ENCODE measurements around the gene CAB39L. TPM values are rescaled to one million over a fixed set of nuclear protein-coding genes. Genes with fewer than 3 reads are reported as not detected.

Gene CAB39L
- total RNA-seq, 2 experiments from 2014 or later: 9.6 to 28.6 TPM

DNA sequence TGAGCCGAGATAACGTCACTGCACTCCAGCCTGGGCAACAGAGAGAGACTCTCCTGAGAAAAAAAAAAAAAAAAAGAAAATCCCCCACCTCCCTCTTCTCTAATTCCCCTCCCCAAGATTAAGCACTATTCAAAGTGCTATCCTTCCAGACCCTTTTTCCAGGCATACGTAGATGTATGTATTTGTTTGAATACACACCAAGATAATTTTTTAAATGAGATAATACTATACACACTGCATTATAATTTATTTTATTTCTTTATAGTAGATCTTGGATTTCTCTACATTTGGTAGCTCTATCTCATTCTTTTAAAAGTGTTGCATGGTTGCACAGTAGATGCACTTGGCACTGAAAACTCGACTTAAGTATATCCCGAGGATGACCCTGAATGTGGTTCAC lies 32.5 kb downstream of the CAB39L start:
- intact Hi-C loops (cut with micrococcal nuclease; ENCODE audit: unreplicated experiment): no loop called here
- POLR2A ChIA-PET: interaction anchor here (0.6 to 1.4 kb wide), 5 partner anchors 8 to 1123 kb away, joined by 3 to 5 read pairs (median 3); no protein-coding TSS in a partner anchor

DNA sequence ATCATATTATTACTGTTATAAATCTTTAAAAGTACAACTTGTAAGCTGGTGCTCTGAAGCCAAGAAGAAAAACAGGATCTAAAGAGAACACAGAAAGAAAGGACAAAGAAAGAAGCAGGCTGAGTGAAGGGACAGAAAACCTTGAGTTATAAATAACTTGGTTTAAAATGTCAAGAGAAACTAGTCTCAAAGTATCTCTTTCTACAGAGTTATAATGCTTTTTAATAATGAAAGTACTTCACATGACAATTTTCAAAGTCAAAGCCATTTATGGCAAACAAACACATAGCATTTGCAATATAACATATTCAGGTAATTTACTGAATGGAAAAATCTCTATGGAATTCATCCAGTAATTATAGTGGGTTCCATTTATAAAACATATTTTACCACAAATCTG lies 33.4 kb downstream of the CAB39L start:
- H3K79me2 ChIP-seq (ENCODE audit: insufficient read depth, low read depth, low read length): no peaks in the 10 kb centered on the region
- DNase-seq (ENCODE audit: low spot score): no peak
- intact Hi-C loops (cut with micrococcal nuclease; ENCODE audit: unreplicated experiment): no loop called here
- H4K20me1 ChIP-seq (ENCODE audit: insufficient read depth, low read length): no peaks in the 10 kb centered on the region
- peaks cover 3% of the 10 kb centered on the region for H3K4me1 ChIP-seq (ENCODE audit: insufficient read depth, low read length, poor library complexity, severe bottlenecking)
- H3K4me2 ChIP-seq (ENCODE audit: low read length): no peak overlapping the region
- no peak overlapping the region for H2AFZ ChIP-seq (ENCODE audit: low read length)
- CTCF ChIA-PET (ENCODE audit: unreplicated experiment): no interaction called here
- peaks cover 10% of the 10 kb centered on the region for H3K9me3 ChIP-seq (ENCODE audit: low read length)
- POLR2A ChIA-PET: interaction anchor here (1.2 to 1.5 kb wide), 4 partner anchors 9 to 198 kb away, joined by 3 to 5 read pairs (median 4); no protein-coding TSS in a partner anchor
- no peak overlapping the region for H3K4me3 ChIP-seq (ENCODE audit: low read depth, low read length, poor library complexity, severe bottlenecking)
- no peak overlapping the region for H3K27ac ChIP-seq (ENCODE audit: low read depth, low read length, poor library complexity, severe bottlenecking)
- no peaks in the 10 kb centered on the region for H3K36me3 ChIP-seq (ENCODE audit: insufficient read depth, low read length)
- no peak for TF ChIP-seq EZH2phosphoT487 (IDR thresholded peaks at IDR 0.05; ENCODE audit: borderline replicate concordance, low read depth, low read length)
- TF ChIP-seq, protein P1, sequence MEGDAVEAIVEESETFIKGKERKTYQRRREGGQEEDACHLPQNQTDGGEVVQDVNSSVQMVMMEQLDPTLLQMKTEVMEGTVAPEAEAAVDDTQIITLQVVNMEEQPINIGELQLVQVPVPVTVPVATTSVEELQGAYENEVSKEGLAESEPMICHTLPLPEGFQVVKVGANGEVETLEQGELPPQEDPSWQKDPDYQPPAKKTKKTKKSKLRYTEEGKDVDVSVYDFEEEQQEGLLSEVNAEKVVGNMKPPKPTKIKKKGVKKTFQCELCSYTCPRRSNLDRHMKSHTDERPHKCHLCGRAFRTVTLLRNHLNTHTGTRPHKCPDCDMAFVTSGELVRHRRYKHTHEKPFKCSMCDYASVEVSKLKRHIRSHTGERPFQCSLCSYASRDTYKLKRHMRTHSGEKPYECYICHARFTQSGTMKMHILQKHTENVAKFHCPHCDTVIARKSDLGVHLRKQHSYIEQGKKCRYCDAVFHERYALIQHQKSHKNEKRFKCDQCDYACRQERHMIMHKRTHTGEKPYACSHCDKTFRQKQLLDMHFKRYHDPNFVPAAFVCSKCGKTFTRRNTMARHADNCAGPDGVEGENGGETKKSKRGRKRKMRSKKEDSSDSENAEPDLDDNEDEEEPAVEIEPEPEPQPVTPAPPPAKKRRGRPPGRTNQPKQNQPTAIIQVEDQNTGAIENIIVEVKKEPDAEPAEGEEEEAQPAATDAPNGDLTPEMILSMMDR (conservative IDR thresholded peaks at IDR 0.05; ENCODE audit: low read length): no peak
- BruUV-seq (replicated peaks): no TSS peak
- no peaks in the 10 kb centered on the region for H3K9me2 ChIP-seq (ENCODE audit: insufficient read depth, low read length)

More for the DNA sequence above, 32.5 kb downstream of the CAB39L start:
- H3K36me3 ChIP-seq (ENCODE audit: insufficient read depth, low read length): no peaks in the 10 kb centered on the region
- H3K9me2 ChIP-seq (ENCODE audit: insufficient read depth, low read length): no peaks in the 10 kb centered on the region
- CTCF ChIA-PET (ENCODE audit: unreplicated experiment): no interaction called here
- H3K4me2 ChIP-seq (ENCODE audit: low read length): no peak overlapping the region
- no peak for TF ChIP-seq EZH2phosphoT487 (IDR thresholded peaks at IDR 0.05; ENCODE audit: borderline replicate concordance, low read depth, low read length)
- TF ChIP-seq, protein P1 (conservative IDR thresholded peaks at IDR 0.05; ENCODE audit: low read length): no peak
- H3K27ac ChIP-seq (ENCODE audit: low read depth, low read length, poor library complexity, severe bottlenecking): no peak overlapping the region
- no peak for DNase-seq (ENCODE audit: low spot score)
- peaks cover 9% of the 10 kb centered on the region for H3K9me3 ChIP-seq (ENCODE audit: low read length)
- no peaks in the 10 kb centered on the region for H3K79me2 ChIP-seq (ENCODE audit: insufficient read depth, low read depth, low read length)
- H3K4me3 ChIP-seq (ENCODE audit: low read depth, low read length, poor library complexity, severe bottlenecking): no peak overlapping the region
- no peaks in the 10 kb centered on the region for H4K20me1 ChIP-seq (ENCODE audit: insufficient read depth, low read length)
- no peak overlapping the region for H2AFZ ChIP-seq (ENCODE audit: low read length)
- H3K4me1 ChIP-seq (ENCODE audit: insufficient read depth, low read length, poor library complexity, severe bottlenecking): peaks cover 12% of the 10 kb centered on the region
- BruUV-seq (replicated peaks): no TSS peak

DNA sequence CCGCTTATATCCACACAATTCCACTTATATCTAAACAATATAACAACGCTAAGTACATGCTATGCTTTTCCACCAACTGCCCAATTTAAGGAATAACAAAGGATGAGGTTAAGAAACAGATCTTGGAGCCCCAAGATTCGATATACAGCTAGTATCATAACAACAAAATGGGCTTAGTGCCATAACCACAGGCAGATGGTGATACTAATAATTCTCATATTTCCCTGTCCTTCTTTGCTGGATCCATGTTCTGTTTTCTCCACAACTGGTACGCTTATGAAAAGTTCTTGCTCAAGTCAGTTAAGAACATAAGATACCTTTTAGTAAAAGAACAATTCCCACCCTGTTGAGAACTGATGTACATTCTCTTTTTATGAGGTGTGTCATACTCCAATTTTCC lies 33.9 kb downstream of the CAB39L start:
- Histone ChIP-seq H3K9me3 (ENCODE audit: low read length) (peaks cover 10% of the 10 kb centered on the region), H3K27ac (ENCODE audit: low read depth, low read length, poor library complexity, severe bottlenecking) (no peak overlapping the region), H2AFZ (ENCODE audit: low read length) (no peak overlapping the region), H4K20me1 (ENCODE audit: insufficient read depth, low read length) (no peaks in the 10 kb centered on the region), H3K36me3 (ENCODE audit: insufficient read depth, low read length) (no peaks in the 10 kb centered on the region), H3K79me2 (ENCODE audit: insufficient read depth, low read depth, low read length) (no peaks in the 10 kb centered on the region), H3K4me3 (ENCODE audit: low read depth, low read length, poor library complexity, severe bottlenecking) (no peak overlapping the region), H3K4me1 (ENCODE audit: insufficient read depth, low read length, poor library complexity, severe bottlenecking) (peaks cover 3% of the 10 kb centered on the region), H3K4me2 (ENCODE audit: low read length) (no peak overlapping the region), H3K9me2 (ENCODE audit: insufficient read depth, low read length) (no peaks in the 10 kb centered on the region)
- DNase-seq (ENCODE audit: low spot score): no peak
- no TSS peak for BruUV-seq (replicated peaks)
- ChIA-PET CTCF (ENCODE audit: unreplicated experiment) (no interaction called here), POLR2A (interaction anchor here (0.7 to 1.5 kb wide), 5 partner anchors 10 to 198 kb away, joined by 3 to 5 read pairs (median 4); no protein-coding TSS in a partner anchor)
- intact Hi-C loops (cut with micrococcal nuclease; ENCODE audit: unreplicated experiment): no loop called here
- TF ChIP-seq, protein P1 (conservative IDR thresholded peaks at IDR 0.05; ENCODE audit: low read length): no peak
- TF ChIP-seq EZH2phosphoT487 (IDR thresholded peaks at IDR 0.05; ENCODE audit: borderline replicate concordance, low read depth, low read length): no peak
